ENCODE measurements around the gene NELL1.

Gene NELL1

DNA sequence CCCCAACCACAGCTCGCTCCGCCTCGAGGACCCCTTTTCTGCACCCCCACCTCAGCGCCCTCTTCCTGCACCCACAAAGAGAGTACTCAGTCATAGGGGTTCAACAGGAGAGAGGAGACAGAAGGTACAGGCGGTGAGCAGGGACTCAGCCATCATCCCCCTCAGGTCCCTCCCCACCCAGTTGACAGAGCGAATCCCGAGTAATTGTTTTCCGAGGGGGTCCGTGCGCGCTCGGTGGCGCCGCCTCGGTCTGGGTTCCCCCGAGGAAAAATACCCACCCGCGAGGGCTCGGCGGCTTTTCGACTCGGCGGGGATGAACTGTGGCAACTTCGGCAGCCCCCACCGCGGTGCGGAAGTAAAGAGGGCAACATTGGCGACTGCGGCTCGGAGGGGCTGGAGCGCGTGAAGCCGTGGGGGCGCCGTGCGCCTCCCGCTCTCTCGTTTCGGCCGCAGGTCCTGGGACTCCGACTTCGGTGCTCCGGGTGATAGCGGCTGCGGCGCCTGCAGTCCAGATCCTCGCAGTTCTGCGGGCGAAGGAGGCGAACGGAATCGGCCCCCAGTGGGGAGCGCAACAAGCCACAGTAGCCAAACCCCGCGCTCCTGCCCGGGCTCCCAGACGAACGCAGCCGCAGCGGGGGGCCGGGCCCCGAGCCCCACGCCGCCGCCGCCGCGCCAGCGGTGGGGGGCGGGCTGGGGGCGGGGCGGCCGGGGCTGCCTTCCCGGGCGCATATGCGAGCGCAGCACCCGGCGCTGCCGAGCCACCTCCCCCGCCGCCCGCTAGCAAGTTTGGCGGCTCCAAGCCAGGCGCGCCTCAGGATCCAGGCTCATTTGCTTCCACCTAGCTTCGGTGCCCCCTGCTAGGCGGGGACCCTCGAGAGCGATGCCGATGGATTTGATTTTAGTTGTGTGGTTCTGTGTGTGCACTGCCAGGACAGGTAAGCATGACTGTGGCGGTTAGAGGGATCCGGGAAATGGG is at the start of gene NELL1:
Gene NELL1, plus strand, starts transcription at position 743 of the 976 bp plus-strand sequence.
- peak within 1 kb of the TSS; percentile 9 for H3K4me3 Mint-ChIP-seq
- H3K27me3 Mint-ChIP-seq, result peaks cover 28% of the 10 kb centered on the region
- H3K27ac Mint-ChIP-seq, result no peak within 1 kb of the TSS
- DNase-seq (ENCODE audit: low spot score in 2 of 2), result no peak
- no peak for ATAC-seq (ENCODE audit: low read depth)
- H3K36me3 Mint-ChIP-seq, result no peaks in the 10 kb centered on the region
- peaks cover 6% of the 10 kb centered on the region for H3K4me1 Mint-ChIP-seq
- H3K9me3 Mint-ChIP-seq, result no peaks in the 10 kb centered on the region

DNA sequence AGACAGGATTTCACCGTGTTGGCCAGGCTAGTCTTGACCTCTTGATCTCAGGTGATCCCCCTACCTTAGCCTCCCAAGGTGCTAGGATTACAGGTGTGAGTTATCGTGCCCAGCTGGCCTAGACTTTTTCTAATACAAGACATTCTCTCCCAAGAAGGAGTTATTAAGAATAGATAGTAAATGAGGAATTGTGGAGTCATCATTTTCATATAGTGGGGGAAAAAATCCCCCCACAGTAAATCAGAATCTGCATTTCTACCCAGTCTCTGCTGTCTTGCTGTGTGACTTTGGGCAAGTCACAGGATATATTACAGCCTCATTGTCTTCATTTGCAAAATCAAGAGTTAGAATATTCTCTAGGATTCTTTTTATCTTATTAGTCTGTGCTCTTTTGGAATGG is 48.4 kb upstream of the NELL1 start:
- peaks cover 3% of the 10 kb centered on the region for H3K27me3 Mint-ChIP-seq
- H3K36me3 Mint-ChIP-seq, result no peaks in the 10 kb centered on the region
- H3K9me3 Mint-ChIP-seq, result no peaks in the 10 kb centered on the region
- H3K4me1 Mint-ChIP-seq, result peaks cover 5% of the 10 kb centered on the region
- DNase-seq (ENCODE audit: low spot score in 2 of 2), result no peak
- H3K4me3 Mint-ChIP-seq, result no peak overlapping the region
- no peak for ATAC-seq (ENCODE audit: low read depth)
- no peak overlapping the region for H3K27ac Mint-ChIP-seq

DNA sequence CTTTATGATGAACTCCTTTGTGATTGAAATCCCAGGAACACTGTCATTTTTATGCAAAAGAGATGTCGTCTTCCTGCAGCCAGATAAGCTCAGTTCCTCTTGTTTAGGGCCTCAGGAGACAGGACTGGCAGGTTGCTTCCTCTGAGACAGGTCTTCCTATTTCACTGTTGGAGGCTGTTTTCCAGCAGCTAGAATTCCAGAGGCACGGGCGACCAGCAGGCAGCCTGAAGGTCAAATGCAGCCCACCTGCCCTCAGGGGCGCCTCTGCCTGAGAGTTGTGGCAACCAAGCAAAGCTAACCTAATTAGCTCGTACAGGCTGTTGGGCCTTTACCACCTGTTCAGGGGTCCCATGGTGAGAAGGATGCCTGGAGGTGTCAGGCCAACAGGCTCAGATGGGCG is 47.7 kb upstream of the NELL1 start:
- H3K9me3 Mint-ChIP-seq, result no peaks in the 10 kb centered on the region
- H3K36me3 Mint-ChIP-seq, result no peaks in the 10 kb centered on the region
- ATAC-seq (ENCODE audit: low read depth) (no peak), DNase-seq (ENCODE audit: low spot score in 2 of 2) (no peak)
- peaks cover 3% of the 10 kb centered on the region for H3K27me3 Mint-ChIP-seq
- H3K4me1 Mint-ChIP-seq, result peaks cover 5% of the 10 kb centered on the region
- H3K4me3 Mint-ChIP-seq, result no peak overlapping the region
- no peak overlapping the region for H3K27ac Mint-ChIP-seq

DNA sequence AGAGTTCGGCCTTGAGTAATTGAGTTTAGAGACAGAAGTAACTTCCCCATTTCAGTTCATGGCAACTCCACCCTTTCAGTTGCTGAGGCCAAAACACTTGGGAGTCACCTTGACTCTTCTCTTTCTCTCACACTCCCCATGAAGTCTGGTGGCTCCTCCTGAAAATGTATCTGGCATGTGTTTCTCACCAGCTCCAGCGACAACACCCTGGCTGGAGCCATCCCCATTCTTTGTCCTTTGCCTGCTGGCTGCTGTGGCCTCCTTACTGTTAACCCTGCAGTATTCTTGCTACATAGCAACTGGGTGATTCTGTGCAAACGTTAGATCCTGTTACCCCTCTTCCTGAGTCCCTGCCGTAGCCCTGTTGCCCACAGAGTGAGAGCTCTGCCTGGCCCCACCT is 46.1 kb upstream of the NELL1 start:
- peaks cover 3% of the 10 kb centered on the region for H3K27me3 Mint-ChIP-seq
- peaks cover 5% of the 10 kb centered on the region for H3K4me1 Mint-ChIP-seq
- DNase-seq (ENCODE audit: low spot score in 2 of 2) (no peak), ATAC-seq (ENCODE audit: low read depth) (no peak)
- no peak overlapping the region for H3K4me3 Mint-ChIP-seq
- H3K9me3 Mint-ChIP-seq, result no peaks in the 10 kb centered on the region
- H3K27ac Mint-ChIP-seq, result no peak overlapping the region
- H3K36me3 Mint-ChIP-seq, result no peaks in the 10 kb centered on the region

DNA sequence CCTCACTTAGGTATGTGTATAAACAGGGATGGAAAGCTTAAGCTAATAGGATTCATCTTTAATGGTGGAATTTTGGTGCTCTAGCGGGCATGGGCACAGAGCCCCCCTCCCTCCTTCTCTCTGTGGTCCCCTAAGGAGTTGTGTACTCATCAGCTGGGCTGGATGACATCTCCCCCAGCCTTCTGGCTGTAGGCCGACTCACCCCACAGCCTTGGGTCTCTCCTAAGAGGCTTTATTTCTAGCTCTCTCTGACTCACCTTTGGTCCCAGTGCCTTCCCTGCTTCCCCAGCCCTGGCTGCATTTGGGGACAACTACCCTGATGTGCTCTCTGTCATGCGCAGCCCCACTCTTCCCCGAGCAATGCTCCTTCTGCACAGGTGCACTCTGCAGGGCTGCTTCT is 43.1 kb upstream of the NELL1 start:
- H3K36me3 Mint-ChIP-seq, result no peaks in the 10 kb centered on the region
- H3K4me1 Mint-ChIP-seq, result peaks cover 5% of the 10 kb centered on the region
- peaks cover 3% of the 10 kb centered on the region for H3K9me3 Mint-ChIP-seq
- no peak overlapping the region for H3K27ac Mint-ChIP-seq
- DNase-seq (ENCODE audit: low spot score in 2 of 2), result no peak
- H3K4me3 Mint-ChIP-seq, result no peak overlapping the region
- H3K27me3 Mint-ChIP-seq, result peaks cover 3% of the 10 kb centered on the region
- no peak for ATAC-seq (ENCODE audit: low read depth)

DNA sequence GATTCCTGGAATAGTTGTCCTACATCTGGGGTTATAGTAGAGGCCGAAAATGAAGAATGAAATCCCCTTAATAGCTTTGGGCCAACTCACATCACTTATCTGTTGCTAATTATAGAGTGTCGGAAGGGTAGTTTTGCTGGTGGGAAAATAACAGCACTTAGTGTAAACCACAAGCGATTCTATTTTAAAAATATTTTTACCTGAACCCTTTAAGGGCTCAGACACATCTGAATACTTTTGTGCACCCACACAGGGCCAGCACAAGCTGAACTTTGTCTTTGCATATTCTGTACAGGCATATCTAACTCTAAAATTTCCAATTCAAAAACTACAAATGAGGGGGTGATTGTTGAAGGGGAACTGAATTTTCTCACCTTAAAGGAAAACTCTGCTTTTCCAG is 42.4 kb upstream of the NELL1 start:
- Mint-ChIP-seq H3K4me3 (no peak overlapping the region), H3K27ac (no peak overlapping the region), H3K36me3 (no peaks in the 10 kb centered on the region), H3K9me3 (peaks cover 3% of the 10 kb centered on the region), H3K27me3 (peaks cover 3% of the 10 kb centered on the region), H3K4me1 (peaks cover 5% of the 10 kb centered on the region)
- ATAC-seq (ENCODE audit: low read depth) (no peak), DNase-seq (ENCODE audit: low spot score in 2 of 2) (no peak)

DNA sequence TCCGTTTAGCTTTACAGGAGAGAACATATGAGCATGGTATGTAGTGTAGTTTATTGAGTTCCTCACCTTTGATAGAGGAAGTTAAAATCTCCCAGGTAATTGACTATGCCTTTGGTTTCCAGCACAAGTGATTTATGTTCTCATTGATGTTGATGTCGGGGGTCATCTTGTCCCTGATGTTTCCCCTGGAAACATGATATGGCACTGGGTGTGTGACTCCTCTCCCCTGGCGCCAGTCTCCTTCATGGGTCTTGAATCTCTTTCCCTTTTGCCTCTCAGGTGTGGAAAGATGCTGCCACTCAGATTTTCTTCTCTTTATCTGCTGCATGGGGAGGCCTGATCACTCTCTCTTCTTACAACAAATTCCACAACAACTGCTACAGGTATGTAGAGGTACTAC is 41.7 kb upstream of the NELL1 start:
- H3K4me3 Mint-ChIP-seq, result no peak overlapping the region
- H3K9me3 Mint-ChIP-seq, result peaks cover 3% of the 10 kb centered on the region
- peaks cover 3% of the 10 kb centered on the region for H3K27me3 Mint-ChIP-seq
- no peak for DNase-seq (ENCODE audit: low spot score in 2 of 2)
- no peak overlapping the region for H3K27ac Mint-ChIP-seq
- ATAC-seq (ENCODE audit: low read depth), result no peak
- no peaks in the 10 kb centered on the region for H3K36me3 Mint-ChIP-seq
- H3K4me1 Mint-ChIP-seq, result peaks cover 5% of the 10 kb centered on the region

DNA sequence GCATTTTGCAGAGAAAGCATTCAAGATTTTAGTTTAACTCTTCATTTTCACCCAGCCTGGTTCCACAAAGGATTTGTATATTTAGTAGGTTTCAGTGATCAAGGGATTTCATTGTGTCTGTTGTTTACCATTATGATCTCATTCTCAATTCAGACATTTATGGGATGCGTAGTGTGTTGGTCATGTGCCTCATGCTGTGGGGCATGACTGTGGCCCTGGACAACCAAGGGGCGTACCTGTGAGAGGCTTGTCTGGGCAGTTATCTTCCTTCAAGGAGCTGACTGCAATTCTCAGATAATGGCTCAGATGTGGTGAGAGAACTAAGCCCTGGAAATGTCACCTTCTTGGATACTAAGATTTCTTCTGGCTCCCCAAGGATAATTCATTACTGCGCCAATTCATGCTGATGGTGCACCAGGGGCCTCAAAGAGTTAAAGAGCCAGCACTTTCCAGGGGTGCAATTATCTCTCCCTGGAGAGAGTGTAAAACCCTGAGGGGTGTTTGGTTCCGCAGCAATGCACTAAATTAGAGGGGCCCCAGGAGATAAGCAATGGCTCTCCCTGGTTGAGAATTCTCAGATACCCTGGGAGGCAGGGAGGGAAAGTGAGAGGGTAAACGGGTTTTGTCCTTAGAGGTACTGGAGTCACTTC is 37.7 kb upstream of the NELL1 start:
- Mint-ChIP-seq H3K4me1 (no peaks in the 10 kb centered on the region), H3K9me3 (peaks cover 3% of the 10 kb centered on the region)
- ATAC-seq (ENCODE audit: low read depth), result no peak

DNA sequence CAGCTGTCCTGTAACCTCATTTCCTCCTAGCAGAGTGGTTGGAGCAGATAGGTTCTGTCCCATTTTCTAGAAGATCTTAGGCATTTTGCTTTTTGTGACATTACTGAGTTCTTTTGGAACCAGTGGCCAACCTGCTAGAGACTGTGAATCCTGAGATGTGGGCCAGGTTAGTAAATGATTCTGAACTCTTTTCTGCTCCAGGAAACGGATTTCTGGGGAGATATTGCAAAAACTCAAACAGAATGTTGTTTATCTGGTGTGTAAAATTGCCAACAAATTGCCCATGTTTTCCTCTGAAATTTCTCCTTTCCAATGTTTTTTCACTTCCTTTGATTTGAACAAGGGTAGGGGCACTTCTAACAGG is 37.2 kb upstream of the NELL1 start:
- Mint-ChIP-seq H3K4me3 (no peak overlapping the region), H3K27ac (no peak overlapping the region), H3K9me3 (peaks cover 3% of the 10 kb centered on the region), H3K27me3 (no peaks in the 10 kb centered on the region), H3K4me1 (no peaks in the 10 kb centered on the region), H3K36me3 (no peaks in the 10 kb centered on the region)
- DNase-seq (ENCODE audit: low spot score in 2 of 2), result no peak
- no peak for ATAC-seq (ENCODE audit: low read depth)

More for the DNA sequence above, 37.7 kb upstream of the NELL1 start:
- Mint-ChIP-seq H3K4me3 (no peak overlapping the region), H3K36me3 (no peaks in the 10 kb centered on the region), H3K27ac (no peak overlapping the region), H3K27me3 (no peaks in the 10 kb centered on the region)
- DNase-seq (ENCODE audit: low spot score in 2 of 2), result no peak

DNA sequence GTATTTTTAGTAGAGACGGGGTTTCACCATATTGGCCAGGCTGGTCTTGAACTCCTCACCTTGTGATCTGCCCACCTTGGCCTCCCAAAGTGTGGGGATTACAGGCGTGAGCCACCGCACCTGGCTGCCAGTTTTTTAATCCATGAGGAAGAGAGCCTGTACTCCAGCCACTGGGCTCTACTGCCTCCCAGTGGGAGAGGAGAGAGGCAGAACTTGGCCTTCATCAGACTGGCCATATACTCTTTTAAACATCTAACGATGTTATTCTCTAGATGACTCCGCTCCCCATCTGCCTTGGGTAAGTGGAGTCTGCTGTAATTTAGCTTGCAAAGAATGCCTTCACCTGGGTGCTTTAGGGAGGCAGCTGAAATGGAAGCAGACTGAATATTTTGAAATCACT is 35.3 kb upstream of the NELL1 start:
- H3K9me3 Mint-ChIP-seq, result peaks cover 3% of the 10 kb centered on the region

DNA sequence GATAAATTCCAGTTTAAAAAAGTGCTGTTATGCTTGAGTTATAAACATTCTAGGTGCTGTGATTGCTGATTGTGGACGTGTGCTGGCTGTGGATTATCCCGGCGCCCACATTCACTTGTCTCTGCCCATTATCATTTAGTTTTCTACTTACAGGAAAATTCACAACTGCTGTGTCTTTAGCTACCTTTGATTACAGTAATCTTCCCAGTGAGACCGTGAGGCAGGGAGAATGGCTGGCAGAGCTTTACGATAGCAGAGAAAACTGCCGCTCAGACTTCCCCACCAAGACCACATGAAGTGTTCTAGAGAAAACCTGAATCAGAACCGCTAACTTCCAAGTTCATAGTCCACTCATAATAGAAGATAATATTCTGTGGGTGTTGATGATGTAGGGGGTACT is 34.6 kb upstream of the NELL1 start:
- Mint-ChIP-seq H3K27me3 (peaks cover 4% of the 10 kb centered on the region), H3K9me3 (peaks cover 3% of the 10 kb centered on the region), H3K36me3 (no peaks in the 10 kb centered on the region), H3K27ac (no peak overlapping the region), H3K4me1 (no peaks in the 10 kb centered on the region), H3K4me3 (no peak overlapping the region)
- ATAC-seq (ENCODE audit: low read depth), result no peak
- DNase-seq (ENCODE audit: low spot score in 2 of 2), result no peak

More for the DNA sequence above, 35.3 kb upstream of the NELL1 start:
- Mint-ChIP-seq H3K27me3 (peaks cover 4% of the 10 kb centered on the region), H3K4me1 (no peaks in the 10 kb centered on the region), H3K36me3 (no peaks in the 10 kb centered on the region), H3K27ac (no peak overlapping the region), H3K4me3 (no peak overlapping the region)
- ATAC-seq (ENCODE audit: low read depth) (no peak), DNase-seq (ENCODE audit: low spot score in 2 of 2) (no peak)

DNA sequence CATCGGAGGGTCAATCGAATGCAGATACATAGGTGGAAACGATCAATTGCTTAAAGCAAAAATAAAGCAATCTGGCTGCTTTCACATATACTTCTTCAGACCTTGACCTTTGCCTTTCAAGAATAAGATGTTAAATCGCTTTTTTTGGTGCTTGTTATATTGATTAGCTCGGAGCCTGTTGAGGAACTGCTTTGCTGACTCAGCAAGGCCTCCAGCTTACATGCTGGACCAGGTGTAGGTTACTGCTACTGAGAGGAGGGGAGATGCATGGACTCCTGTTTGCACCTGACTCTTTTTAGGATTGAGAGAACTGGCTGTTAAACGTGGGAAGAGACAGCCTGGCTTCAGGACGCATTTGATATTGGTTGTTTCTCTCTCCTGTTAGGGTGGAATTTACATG is 31.3 kb upstream of the NELL1 start:
- no peak overlapping the region for H3K27ac Mint-ChIP-seq
- H3K4me3 Mint-ChIP-seq, result no peak overlapping the region
- no peak for ATAC-seq (ENCODE audit: low read depth)
- H3K36me3 Mint-ChIP-seq, result no peaks in the 10 kb centered on the region
- peaks cover 4% of the 10 kb centered on the region for H3K27me3 Mint-ChIP-seq
- DNase-seq (ENCODE audit: low spot score in 2 of 2), result no peak
- H3K4me1 Mint-ChIP-seq, result no peaks in the 10 kb centered on the region
- no peaks in the 10 kb centered on the region for H3K9me3 Mint-ChIP-seq

DNA sequence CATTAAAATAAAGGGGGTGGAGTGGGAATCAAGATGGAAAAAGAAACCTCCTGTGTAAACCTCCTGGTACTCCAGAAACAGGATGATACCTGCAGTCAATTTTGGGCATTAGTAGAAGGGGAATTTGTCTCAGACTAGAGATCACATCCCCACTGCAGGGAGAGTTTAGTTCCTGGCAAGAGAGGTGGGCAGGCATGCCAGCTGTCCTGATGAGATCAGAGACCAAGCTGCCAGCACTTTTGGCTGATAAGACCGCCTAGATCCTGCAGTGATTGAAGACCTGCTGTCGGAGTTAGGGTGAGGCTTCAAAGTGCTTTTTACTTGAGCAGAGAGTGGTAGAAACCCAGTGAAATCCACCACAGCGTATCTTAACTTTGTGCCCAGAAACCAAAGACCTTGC is 29.7 kb upstream of the NELL1 start:
- H3K4me1 Mint-ChIP-seq, result no peaks in the 10 kb centered on the region
- no peak overlapping the region for H3K4me3 Mint-ChIP-seq
- H3K36me3 Mint-ChIP-seq, result no peaks in the 10 kb centered on the region
- no peak overlapping the region for H3K27ac Mint-ChIP-seq
- DNase-seq (ENCODE audit: low spot score in 2 of 2) (no peak), ATAC-seq (ENCODE audit: low read depth) (no peak)
- H3K9me3 Mint-ChIP-seq, result no peaks in the 10 kb centered on the region
- peaks cover 4% of the 10 kb centered on the region for H3K27me3 Mint-ChIP-seq

DNA sequence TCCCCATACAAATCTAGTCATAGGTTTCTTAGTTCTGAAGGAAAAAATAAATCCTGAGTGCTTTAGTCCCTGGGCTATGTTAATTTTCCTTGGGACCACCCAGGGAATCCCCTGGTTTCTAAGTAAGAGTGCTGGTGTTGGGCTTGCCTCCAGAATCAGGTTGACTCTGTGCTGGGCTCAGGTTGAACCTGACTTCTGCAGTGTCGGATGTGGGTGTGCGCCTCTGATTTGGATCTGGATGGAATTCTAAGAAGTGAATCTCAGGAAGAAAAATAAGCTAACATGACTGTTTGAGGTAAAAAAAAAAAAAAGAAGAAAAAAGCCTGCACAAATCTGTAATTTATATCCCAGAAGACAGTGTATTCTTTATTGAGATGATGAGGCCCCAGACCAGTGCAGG is 29.0 kb upstream of the NELL1 start:
- no peaks in the 10 kb centered on the region for H3K9me3 Mint-ChIP-seq
- DNase-seq (ENCODE audit: low spot score in 2 of 2), result no peak
- no peaks in the 10 kb centered on the region for H3K36me3 Mint-ChIP-seq
- peaks cover 8% of the 10 kb centered on the region for H3K27me3 Mint-ChIP-seq
- H3K4me3 Mint-ChIP-seq, result no peak overlapping the region
- H3K27ac Mint-ChIP-seq, result no peak overlapping the region
- ATAC-seq (ENCODE audit: low read depth), result no peak
- H3K4me1 Mint-ChIP-seq, result no peaks in the 10 kb centered on the region
